MM.1S (cell line): ENCODE data around the gene PLCB4.

ENCODE experiments used
- DNase-seq: peaks from one replicate; pipeline ENCODE4 v3.0.0-alpha.2; 2015
- H2AFZ ChIP-seq: fragments of 300-600 bp; sonication (generic); 2 replicates; pipeline ENCODE4 v1.6.0; 2016; ENCODE audit warnings: antibody characterized with exemption, low read length
- H3F3A ChIP-seq: fragments of 300-600 bp; sonication (generic); 2 replicates; pipeline ENCODE4 v1.6.1; 2016; ENCODE audit warnings: mild to moderate bottlenecking, antibody characterized with exemption, low read length, moderate library complexity, mixed read lengths; ENCODE audit not compliant: insufficient read depth
- H3K27ac ChIP-seq: fragments of 300-600 bp; sonication (generic); 2 replicates; pipeline ENCODE4 v1.5.1; 2016; ENCODE audit warnings: mild to moderate bottlenecking, low read length
- H3K27me3 ChIP-seq: fragments of 300-600 bp; sonication (generic); replicated peaks from 2 replicates; pipeline ENCODE4 v1.6.0; 2016; ENCODE audit warnings: low read length; ENCODE audit not compliant: insufficient read depth
- H3K36me3 ChIP-seq: fragments of 300-600 bp; sonication (generic); replicated peaks from 2 replicates; pipeline ENCODE4 v1.6.1; 2016; ENCODE audit warnings: mild to moderate bottlenecking, low read length, mixed read lengths; ENCODE audit not compliant: insufficient read depth
- H3K4me1 ChIP-seq: fragments of 300-600 bp; sonication (generic); 2 replicates; pipeline ENCODE4 v1.6.1; 2016; ENCODE audit warnings: low read length, mixed read lengths
- H3K4me2 ChIP-seq: fragments of 300-600 bp; sonication (generic); 2 replicates; pipeline ENCODE4 v1.6.0; 2016; ENCODE audit warnings: low read depth, low read length
- H3K4me3 ChIP-seq: fragments of 300-600 bp; sonication (generic); 2 replicates; pipeline ENCODE4 v1.5.1; 2016; ENCODE audit warnings: low read length, mixed read lengths
- H3K79me2 ChIP-seq: fragments of 300-600 bp; sonication (generic); 2 replicates; pipeline ENCODE4 v1.6.1; 2016; ENCODE audit warnings: mixed run types, low read length, mixed read lengths
- H3K9ac ChIP-seq: fragments of 300-600 bp; sonication (generic); 2 replicates; pipeline ENCODE4 v1.6.1; 2016; ENCODE audit warnings: low read length, mixed read lengths
- H3K9me2 ChIP-seq: fragments of 300-600 bp; sonication (generic); replicated peaks from 2 replicates; pipeline ENCODE4 v1.6.1; 2016; ENCODE audit warnings: mild to moderate bottlenecking, low read length, mixed read lengths; ENCODE audit not compliant: insufficient read depth
- H3K9me3 ChIP-seq: fragments of 300-600 bp; sonication (generic); replicated peaks from 2 replicates; pipeline ENCODE4 v1.6.1; 2016; ENCODE audit warnings: mild to moderate bottlenecking, low read length, mixed read lengths; ENCODE audit not compliant: insufficient read depth
- H4K20me1 ChIP-seq: fragments of 300-600 bp; sonication (generic); 2 replicates; pipeline ENCODE4 v1.6.1; 2016; ENCODE audit warnings: mild to moderate bottlenecking, low read length, moderate library complexity, mixed read lengths; ENCODE audit not compliant: insufficient read depth
- CTCF ChIP-seq: fragments of 300-600 bp; sonication (generic); IDR thresholded peaks from 2 replicates; pipeline ENCODE4 v1.5.1; 2016; ENCODE audit warnings: antibody characterized with exemption, low read length, mixed read lengths
- EZH2 ChIP-seq: fragments of 300-600 bp; sonication (generic); optimal IDR thresholded peaks from 2 replicates; pipeline ENCODE3; 2017; ENCODE audit warnings: low read depth, mild to moderate bottlenecking, antibody characterized with exemption, low read length, mixed read lengths
- EZH2phosphoT487 ChIP-seq: fragments of 300-600 bp; sonication (generic); IDR thresholded peaks from 2 replicates; pipeline ENCODE4 v1.6.1; 2018; ENCODE audit warnings: antibody characterized with exemption, low read length

PLCB4 gene

DNA sequence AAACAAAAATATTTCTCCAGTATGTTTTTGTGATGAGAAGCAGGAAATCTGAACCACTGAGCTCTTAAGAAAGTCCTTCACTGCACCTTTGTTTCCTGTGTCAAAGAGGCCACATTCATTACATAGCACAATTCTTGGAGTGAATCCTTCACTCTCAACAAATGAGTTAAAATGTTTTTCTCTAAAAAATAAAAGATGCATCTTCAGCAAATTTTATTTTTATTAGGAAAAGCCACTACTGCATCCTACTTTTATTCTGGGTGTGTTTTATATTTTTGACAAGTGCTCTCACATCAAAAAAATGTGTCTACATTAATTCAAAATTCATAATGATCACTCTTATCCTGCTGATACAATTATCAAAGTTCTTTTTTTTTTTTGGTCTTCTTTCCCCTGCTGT, 76.3 kb downstream of the PLCB4 start:
- Histone ChIP-seq H3K36me3 (no peaks in the 10 kb centered on the region), H3F3A (no peaks in the 10 kb centered on the region), H2AFZ (no peak overlapping the region), H3K9me3 (no peaks in the 10 kb centered on the region), H3K27me3 (no peaks in the 10 kb centered on the region), H3K9ac (no peak overlapping the region), H4K20me1 (no peaks in the 10 kb centered on the region), H3K4me3 (no peak overlapping the region), H3K27ac (no peak overlapping the region), H3K79me2 (no peaks in the 10 kb centered on the region), H3K9me2 (no peaks in the 10 kb centered on the region), H3K4me2 (no peak overlapping the region), H3K4me1 (no peaks in the 10 kb centered on the region)
- DNase-seq = no peak
- TF ChIP-seq EZH2phosphoT487 (no peak), CTCF (no peak), EZH2 (no peak)

- H3K9me3 ChIP-seq = no peaks in the 10 kb centered on the region
- H3K79me2 ChIP-seq = no peaks in the 10 kb centered on the region
- no peak overlapping the region for H3K27ac ChIP-seq
- H3K9ac ChIP-seq = no peak overlapping the region
- no peak for TF ChIP-seq EZH2
- TF ChIP-seq EZH2phosphoT487 = no peak
- no peak for TF ChIP-seq CTCF
- H3K4me1 ChIP-seq = no peaks in the 10 kb centered on the region
- no peaks in the 10 kb centered on the region for H3F3A ChIP-seq
- H3K27me3 ChIP-seq = no peaks in the 10 kb centered on the region
- no peak overlapping the region for H2AFZ ChIP-seq
- no peak for DNase-seq
- H3K9me2 ChIP-seq = no peaks in the 10 kb centered on the region
- H4K20me1 ChIP-seq = no peaks in the 10 kb centered on the region
- no peak overlapping the region for H3K4me2 ChIP-seq
- H3K36me3 ChIP-seq = no peaks in the 10 kb centered on the region
- no peak overlapping the region for H3K4me3 ChIP-seq
Observed at GRCh38 chr20:9146649-9147048, 77.8 kb downstream of the PLCB4 start.

- H3K4me2 ChIP-seq = no peak overlapping the region
- no peak for DNase-seq
- no peaks in the 10 kb centered on the region for H3F3A ChIP-seq
- H3K36me3 ChIP-seq = no peaks in the 10 kb centered on the region
- H3K79me2 ChIP-seq = no peaks in the 10 kb centered on the region
- H3K4me1 ChIP-seq = no peaks in the 10 kb centered on the region
- no peak overlapping the region for H3K9ac ChIP-seq
- no peaks in the 10 kb centered on the region for H3K9me3 ChIP-seq
- TF ChIP-seq CTCF (no peak), EZH2phosphoT487 (no peak), EZH2 (no peak)
- H2AFZ ChIP-seq = no peak overlapping the region
- no peaks in the 10 kb centered on the region for H3K9me2 ChIP-seq
- H3K4me3 ChIP-seq = no peak overlapping the region
- H3K27me3 ChIP-seq = no peaks in the 10 kb centered on the region
- no peak overlapping the region for H3K27ac ChIP-seq
- H4K20me1 ChIP-seq = no peaks in the 10 kb centered on the region
Observed at GRCh38 chr20:9147547-9148024, 78.7 kb downstream of the PLCB4 start.
